ENCODE results near the gene SND1. TPM values are rescaled to one million over a fixed set of nuclear protein-coding genes. Genes with fewer than 3 reads are reported as not detected.

Gene SND1
- total and polyA plus RNA-seq, 10 of the 15 experiments (the other 5 are each of a cell fraction or from before 2014, with no cell fraction given): 52.4 to 270 (median 146) TPM

DNA sequence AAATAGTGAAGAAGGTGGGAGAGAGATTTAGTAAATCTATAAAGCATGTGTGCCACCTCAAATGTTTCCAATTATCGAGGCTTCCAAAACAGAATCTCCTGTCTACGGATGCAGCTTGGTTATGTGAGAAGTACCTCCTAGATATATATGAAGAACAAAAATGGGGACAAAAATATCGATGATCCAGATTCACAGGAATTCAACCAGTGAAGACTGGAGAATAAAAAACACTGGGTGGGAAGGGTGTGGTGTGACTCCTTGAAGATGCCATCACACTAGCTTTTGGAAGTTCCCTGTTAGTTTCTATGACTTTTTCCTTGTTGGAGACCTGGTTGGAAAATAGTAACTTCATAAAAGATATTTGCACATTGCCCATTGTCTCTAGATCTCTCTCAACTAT is 226.8 kb downstream of the SND1 start:
- H4K20me1 ChIP-seq (ENCODE audit: control insufficient read depth, insufficient read depth): no peaks in the 10 kb centered on the region
- peaks cover 7% of the 10 kb centered on the region for H3K79me2 ChIP-seq (ENCODE audit: control insufficient read depth, insufficient read depth, low read length)
- ChIA-PET CTCF (interaction anchor here (0.7 kb wide), 1 partner anchor 331 kb away, joined by 5 read pairs; no protein-coding TSS in a partner anchor), POLR2A (no interaction called here), SMC1A (ENCODE audit: uncharacterized antibody, unreplicated experiment) (interaction anchor here (1.3 kb wide), 1 partner anchor 9 kb away, joined by 3 read pairs; no protein-coding TSS in a partner anchor), RAD21 (ENCODE audit: unreplicated experiment) (no interaction called here)
- DNase-seq (ENCODE audit: low read depth, low spot score) (no peak), ATAC-seq (no peak), FAIRE-seq (no peak)
- peaks cover 0 to 2% of the 10 kb centered on the region in 2 experiments; a peak in 2 of 4 replicates for H3K36me3 ChIP-seq (ENCODE audit: control insufficient read depth in 2 of 2, insufficient read depth in 2 of 2, low read length in 1 of 2)
- H3K27ac ChIP-seq (ENCODE audit: control insufficient read depth, insufficient read depth): no peak overlapping the region
- no peak overlapping the region for H3K4me2 ChIP-seq (ENCODE audit: control insufficient read depth, insufficient read depth)
- 97% methylated on average over 3 of the region's 3 CpGs for WGBS (ENCODE audit: insufficient coverage, insufficient replicate concordance, low lambda C conversion rate, missing lambda C conversion rate)
- intact Hi-C loops (cut with micrococcal nuclease; ENCODE audit: unreplicated experiment): no loop called here
- H3K4me3 ChIP-seq: no peak overlapping the region
- no peaks in the 10 kb centered on the region for H3K4me1 ChIP-seq (ENCODE audit: control insufficient read depth, insufficient read depth, low read length)
- in situ Hi-C loops (cut with MboI): no loop called here
- no peaks in the 10 kb centered on the region for H3K9me3 ChIP-seq (replicated peaks; ENCODE audit: control insufficient read depth, insufficient read depth, low read length)
- no peak overlapping the region for H3K9ac ChIP-seq (ENCODE audit: control insufficient read depth, insufficient read depth, low read length)
- no peaks in the 10 kb centered on the region for H3K27me3 ChIP-seq (replicated peaks in 1 of 2; ENCODE audit: control insufficient read depth in 2 of 2, insufficient read depth in 2 of 2, low read length in 1 of 2)
- no peak overlapping the region for H2AFZ ChIP-seq (ENCODE audit: control insufficient read depth, low read depth, low read length)
- BruUV-seq (replicated peaks): no TSS peak
- TF ChIP-seq GATAD2B (conservative IDR thresholded peaks at IDR 0.05; ENCODE audit: low read depth) (no peak), POLR2A (IDR thresholded peaks at IDR 0.05; ENCODE audit: low read depth, low read length) (no peak), TCF3 (IDR thresholded peaks at IDR 0.05; ENCODE audit: borderline replicate concordance, insufficient read depth, low read depth, low read length) (no peak), JUNB (IDR thresholded peaks at IDR 0.05) (no peak), WRNIP1 (IDR thresholded peaks at IDR 0.05; ENCODE audit: borderline replicate concordance, low read depth, low read length) (no peak), NFXL1 (IDR thresholded peaks at IDR 0.05; ENCODE audit: borderline replicate concordance) (no peak), SUZ12 (IDR thresholded peaks at IDR 0.05; ENCODE audit: unreplicated experiment) (no peak), YY1 (IDR thresholded peaks at IDR 0.05; ENCODE audit: low read depth, low read length) (no peak), IRF4 (IDR thresholded peaks at IDR 0.05; ENCODE audit: low read depth, low read length) (no peak)
- TF ChIP-seq, protein P1, sequence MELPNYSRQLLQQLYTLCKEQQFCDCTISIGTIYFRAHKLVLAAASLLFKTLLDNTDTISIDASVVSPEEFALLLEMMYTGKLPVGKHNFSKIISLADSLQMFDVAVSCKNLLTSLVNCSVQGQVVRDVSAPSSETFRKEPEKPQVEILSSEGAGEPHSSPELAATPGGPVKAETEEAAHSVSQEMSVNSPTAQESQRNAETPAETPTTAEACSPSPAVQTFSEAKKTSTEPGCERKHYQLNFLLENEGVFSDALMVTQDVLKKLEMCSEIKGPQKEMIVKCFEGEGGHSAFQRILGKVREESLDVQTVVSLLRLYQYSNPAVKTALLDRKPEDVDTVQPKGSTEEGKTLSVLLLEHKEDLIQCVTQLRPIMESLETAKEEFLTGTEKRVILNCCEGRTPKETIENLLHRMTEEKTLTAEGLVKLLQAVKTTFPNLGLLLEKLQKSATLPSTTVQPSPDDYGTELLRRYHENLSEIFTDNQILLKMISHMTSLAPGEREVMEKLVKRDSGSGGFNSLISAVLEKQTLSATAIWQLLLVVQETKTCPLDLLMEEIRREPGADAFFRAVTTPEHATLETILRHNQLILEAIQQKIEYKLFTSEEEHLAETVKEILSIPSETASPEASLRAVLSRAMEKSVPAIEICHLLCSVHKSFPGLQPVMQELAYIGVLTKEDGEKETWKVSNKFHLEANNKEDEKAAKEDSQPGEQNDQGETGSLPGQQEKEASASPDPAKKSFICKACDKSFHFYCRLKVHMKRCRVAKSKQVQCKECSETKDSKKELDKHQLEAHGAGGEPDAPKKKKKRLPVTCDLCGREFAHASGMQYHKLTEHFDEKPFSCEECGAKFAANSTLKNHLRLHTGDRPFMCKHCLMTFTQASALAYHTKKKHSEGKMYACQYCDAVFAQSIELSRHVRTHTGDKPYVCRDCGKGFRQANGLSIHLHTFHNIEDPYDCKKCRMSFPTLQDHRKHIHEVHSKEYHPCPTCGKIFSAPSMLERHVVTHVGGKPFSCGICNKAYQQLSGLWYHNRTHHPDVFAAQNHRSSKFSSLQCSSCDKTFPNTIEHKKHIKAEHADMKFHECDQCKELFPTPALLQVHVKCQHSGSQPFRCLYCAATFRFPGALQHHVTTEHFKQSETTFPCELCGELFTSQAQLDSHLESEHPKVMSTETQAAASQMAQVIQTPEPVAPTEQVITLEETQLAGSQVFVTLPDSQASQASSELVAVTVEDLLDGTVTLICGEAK (IDR thresholded peaks at IDR 0.05; ENCODE audit: borderline replicate concordance): no peak
- TF ChIP-seq, protein P2, sequence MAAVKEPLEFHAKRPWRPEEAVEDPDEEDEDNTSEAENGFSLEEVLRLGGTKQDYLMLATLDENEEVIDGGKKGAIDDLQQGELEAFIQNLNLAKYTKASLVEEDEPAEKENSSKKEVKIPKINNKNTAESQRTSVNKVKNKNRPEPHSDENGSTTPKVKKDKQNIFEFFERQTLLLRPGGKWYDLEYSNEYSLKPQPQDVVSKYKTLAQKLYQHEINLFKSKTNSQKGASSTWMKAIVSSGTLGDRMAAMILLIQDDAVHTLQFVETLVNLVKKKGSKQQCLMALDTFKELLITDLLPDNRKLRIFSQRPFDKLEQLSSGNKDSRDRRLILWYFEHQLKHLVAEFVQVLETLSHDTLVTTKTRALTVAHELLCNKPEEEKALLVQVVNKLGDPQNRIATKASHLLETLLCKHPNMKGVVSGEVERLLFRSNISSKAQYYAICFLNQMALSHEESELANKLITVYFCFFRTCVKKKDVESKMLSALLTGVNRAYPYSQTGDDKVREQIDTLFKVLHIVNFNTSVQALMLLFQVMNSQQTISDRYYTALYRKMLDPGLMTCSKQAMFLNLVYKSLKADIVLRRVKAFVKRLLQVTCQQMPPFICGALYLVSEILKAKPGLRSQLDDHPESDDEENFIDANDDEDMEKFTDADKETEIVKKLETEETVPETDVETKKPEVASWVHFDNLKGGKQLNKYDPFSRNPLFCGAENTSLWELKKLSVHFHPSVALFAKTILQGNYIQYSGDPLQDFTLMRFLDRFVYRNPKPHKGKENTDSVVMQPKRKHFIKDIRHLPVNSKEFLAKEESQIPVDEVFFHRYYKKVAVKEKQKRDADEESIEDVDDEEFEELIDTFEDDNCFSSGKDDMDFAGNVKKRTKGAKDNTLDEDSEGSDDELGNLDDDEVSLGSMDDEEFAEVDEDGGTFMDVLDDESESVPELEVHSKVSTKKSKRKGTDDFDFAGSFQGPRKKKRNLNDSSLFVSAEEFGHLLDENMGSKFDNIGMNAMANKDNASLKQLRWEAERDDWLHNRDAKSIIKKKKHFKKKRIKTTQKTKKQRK (IDR thresholded peaks at IDR 0.05; ENCODE audit: low read depth, low read length): no peak
- TF ChIP-seq, protein P3, sequence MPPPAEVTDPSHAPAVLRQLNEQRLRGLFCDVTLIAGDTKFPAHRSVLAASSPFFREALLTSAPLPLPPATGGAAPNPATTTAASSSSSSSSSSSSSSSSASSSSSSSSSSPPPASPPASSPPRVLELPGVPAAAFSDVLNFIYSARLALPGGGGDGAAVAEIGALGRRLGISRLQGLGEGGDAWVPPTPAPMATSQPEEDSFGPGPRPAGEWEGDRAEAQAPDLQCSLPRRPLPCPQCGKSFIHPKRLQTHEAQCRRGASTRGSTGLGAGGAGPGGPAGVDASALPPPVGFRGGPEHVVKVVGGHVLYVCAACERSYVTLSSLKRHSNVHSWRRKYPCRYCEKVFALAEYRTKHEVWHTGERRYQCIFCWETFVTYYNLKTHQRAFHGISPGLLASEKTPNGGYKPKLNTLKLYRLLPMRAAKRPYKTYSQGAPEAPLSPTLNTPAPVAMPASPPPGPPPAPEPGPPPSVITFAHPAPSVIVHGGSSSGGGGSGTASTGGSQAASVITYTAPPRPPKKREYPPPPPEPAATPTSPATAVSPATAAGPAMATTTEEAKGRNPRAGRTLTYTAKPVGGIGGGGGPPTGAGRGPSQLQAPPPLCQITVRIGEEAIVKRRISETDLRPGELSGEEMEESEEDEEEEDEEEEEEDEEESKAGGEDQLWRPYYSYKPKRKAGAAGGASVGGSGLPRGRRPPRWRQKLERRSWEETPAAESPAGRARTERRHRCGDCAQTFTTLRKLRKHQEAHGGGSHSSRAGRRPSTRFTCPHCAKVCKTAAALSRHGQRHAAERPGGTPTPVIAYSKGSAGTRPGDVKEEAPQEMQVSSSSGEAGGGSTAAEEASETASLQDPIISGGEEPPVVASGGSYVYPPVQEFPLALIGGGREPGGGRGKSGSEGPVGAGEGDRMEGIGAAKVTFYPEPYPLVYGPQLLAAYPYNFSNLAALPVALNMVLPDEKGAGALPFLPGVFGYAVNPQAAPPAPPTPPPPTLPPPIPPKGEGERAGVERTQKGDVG (CRISPR knock-in tag; IDR thresholded peaks at IDR 0.05): no peak

All from GM12878 (cell line).